ENCODE measurements around the gene CRTC3.

Gene CRTC3

GRCh38 chr15:90563463-90563862 lies 33.7 kb downstream of the CRTC3 start:
- H3K4me1 ChIP-seq (ENCODE audit: insufficient read depth, low read length, poor library complexity, severe bottlenecking): peaks cover 32% of the 10 kb centered on the region
- no peak overlapping the region for H3K4me2 ChIP-seq (ENCODE audit: low read depth, low read length, poor library complexity, severe bottlenecking)
- no peaks in the 10 kb centered on the region for H3K9me2 ChIP-seq (replicated peaks; ENCODE audit: low read depth, low read length)
- peaks cover 36% of the 10 kb centered on the region for H3K79me2 ChIP-seq (ENCODE audit: insufficient read depth, low read length)
- H3K36me3 ChIP-seq (ENCODE audit: insufficient read depth, low read length): no peaks in the 10 kb centered on the region
- TF ChIP-seq EZH2phosphoT487 (IDR thresholded peaks at IDR 0.05; ENCODE audit: borderline replicate concordance): no peak
- TF ChIP-seq CTCF (conservative IDR thresholded peaks at IDR 0.05; ENCODE audit: low read length): no peak
- no peak overlapping the region for H2AFZ ChIP-seq (ENCODE audit: low read length)
- H3K4me3 ChIP-seq (ENCODE audit: low read length, poor library complexity, severe bottlenecking): no peak overlapping the region
- no peak overlapping the region for H3K9ac ChIP-seq (ENCODE audit: low read depth, low read length, poor library complexity, severe bottlenecking)
- H3K27me3 ChIP-seq (ENCODE audit: insufficient read depth, low read length, poor library complexity, severe bottlenecking): no peaks in the 10 kb centered on the region
- no peaks in the 10 kb centered on the region for H4K20me1 ChIP-seq (ENCODE audit: insufficient read depth, low read length, poor library complexity, severe bottlenecking)
- H3F3A ChIP-seq (ENCODE audit: low read depth): no peaks in the 10 kb centered on the region
- H3K9me3 ChIP-seq (ENCODE audit: insufficient read depth, low read depth, low read length): no peaks in the 10 kb centered on the region

- no peaks in the 10 kb centered on the region for H3K9me2 ChIP-seq (replicated peaks; ENCODE audit: low read depth, low read length)
- H3K4me1 ChIP-seq (ENCODE audit: insufficient read depth, low read length, poor library complexity, severe bottlenecking): peaks cover 32% of the 10 kb centered on the region
- H3K27me3 ChIP-seq (ENCODE audit: insufficient read depth, low read length, poor library complexity, severe bottlenecking): no peaks in the 10 kb centered on the region
- peaks cover 35% of the 10 kb centered on the region for H3K79me2 ChIP-seq (ENCODE audit: insufficient read depth, low read length)
- H3K9ac ChIP-seq (ENCODE audit: low read depth, low read length, poor library complexity, severe bottlenecking): no peak overlapping the region
- no peak overlapping the region for H3K4me2 ChIP-seq (ENCODE audit: low read depth, low read length, poor library complexity, severe bottlenecking)
- no peaks in the 10 kb centered on the region for H3K9me3 ChIP-seq (ENCODE audit: insufficient read depth, low read depth, low read length)
- no peak overlapping the region for H3K4me3 ChIP-seq (ENCODE audit: low read length, poor library complexity, severe bottlenecking)
- no peaks in the 10 kb centered on the region for H3K36me3 ChIP-seq (ENCODE audit: insufficient read depth, low read length)
- no peaks in the 10 kb centered on the region for H4K20me1 ChIP-seq (ENCODE audit: insufficient read depth, low read length, poor library complexity, severe bottlenecking)
- no peak overlapping the region for H2AFZ ChIP-seq (ENCODE audit: low read length)
- no peaks in the 10 kb centered on the region for H3F3A ChIP-seq (ENCODE audit: low read depth)
- TF ChIP-seq EZH2phosphoT487 (IDR thresholded peaks at IDR 0.05; ENCODE audit: borderline replicate concordance): no peak
- no peak for TF ChIP-seq CTCF (conservative IDR thresholded peaks at IDR 0.05; ENCODE audit: low read length)
Measured at GRCh38 chr15:90564051-90564450, 34.3 kb downstream of the CRTC3 start.

GRCh38 chr15:90564590-90564989 lies 34.9 kb downstream of the CRTC3 start:
- TF ChIP-seq CTCF (conservative IDR thresholded peaks at IDR 0.05; ENCODE audit: low read length) (no peak), EZH2phosphoT487 (IDR thresholded peaks at IDR 0.05; ENCODE audit: borderline replicate concordance) (no peak)

More at GRCh38 chr15:90564590-90564989, 34.9 kb downstream of the CRTC3 start:
- Histone ChIP-seq H3K9me3 (ENCODE audit: insufficient read depth, low read depth, low read length) (no peaks in the 10 kb centered on the region), H3K9me2 (replicated peaks; ENCODE audit: low read depth, low read length) (no peaks in the 10 kb centered on the region), H3K4me1 (ENCODE audit: insufficient read depth, low read length, poor library complexity, severe bottlenecking) (peaks cover 32% of the 10 kb centered on the region), H3K4me2 (ENCODE audit: low read depth, low read length, poor library complexity, severe bottlenecking) (no peak overlapping the region), H3K27me3 (ENCODE audit: insufficient read depth, low read length, poor library complexity, severe bottlenecking) (no peaks in the 10 kb centered on the region), H2AFZ (ENCODE audit: low read length) (no peak overlapping the region), H4K20me1 (ENCODE audit: insufficient read depth, low read length, poor library complexity, severe bottlenecking) (no peaks in the 10 kb centered on the region), H3F3A (ENCODE audit: low read depth) (no peaks in the 10 kb centered on the region), H3K79me2 (ENCODE audit: insufficient read depth, low read length) (peaks cover 31% of the 10 kb centered on the region), H3K36me3 (ENCODE audit: insufficient read depth, low read length) (no peaks in the 10 kb centered on the region), H3K4me3 (ENCODE audit: low read length, poor library complexity, severe bottlenecking) (no peak overlapping the region), H3K9ac (ENCODE audit: low read depth, low read length, poor library complexity, severe bottlenecking) (no peak overlapping the region)
